Activated T-cell treated with anti-CD3 and anti-CD28 coated beads, Interleukin-2, amount 50 U/mL, for 1 hour (primary cell): Measurements from ENCODE around the gene TEAD1.

Source experiments
- DNase-seq: peaks from one replicate; pipeline ENCODE4 v3.0.0-alpha.2; 2020

The TEAD1 gene

GRCh38 chr11:12667646-12668045 is 6.6 kb upstream of the TEAD1 start:
- no peak for DNase-seq

- no peak for DNase-seq
Measured at GRCh38 chr11:12668166-12668565, 6.1 kb upstream of the TEAD1 start.

DNA sequence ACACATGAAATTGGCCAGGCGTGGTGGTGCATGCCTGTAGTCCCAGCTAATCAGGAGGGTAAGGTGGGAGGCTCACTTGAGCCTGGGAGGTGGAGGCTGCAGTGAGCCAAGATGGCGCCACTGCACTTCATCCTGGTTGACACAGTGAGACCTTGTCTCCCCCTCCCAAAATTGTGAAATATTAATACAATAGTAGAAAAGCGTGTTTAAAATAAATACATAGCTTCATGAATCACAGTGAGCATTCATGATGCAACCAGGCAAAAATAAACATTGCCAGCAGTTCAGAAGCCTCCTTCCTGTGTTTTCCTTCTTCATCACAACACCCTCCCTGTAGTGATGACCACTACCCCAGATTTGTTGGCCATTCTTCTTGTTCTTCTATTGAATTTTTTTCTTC is 4.3 kb upstream of the TEAD1 start:
- no peak for DNase-seq

DNA sequence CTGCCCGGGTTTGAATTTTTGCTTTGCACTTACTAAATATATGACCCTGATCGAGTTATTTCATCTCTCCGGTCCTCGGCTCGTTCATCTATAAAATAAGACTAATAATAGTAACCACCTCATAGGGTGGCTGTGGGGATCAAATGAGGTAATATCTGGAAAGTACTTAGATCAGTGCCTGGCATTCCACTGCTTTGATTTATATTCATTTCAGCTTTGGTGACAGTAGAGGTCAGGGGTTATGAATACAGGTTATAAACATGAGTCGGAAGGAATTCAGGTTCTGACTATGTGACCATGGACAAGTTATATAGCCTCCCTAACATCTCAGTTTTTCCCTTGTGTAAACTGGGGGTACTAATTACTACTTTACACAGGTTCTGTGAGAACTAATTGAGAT is 2.9 kb upstream of the TEAD1 start:
- DNase-seq = no peak

DNA sequence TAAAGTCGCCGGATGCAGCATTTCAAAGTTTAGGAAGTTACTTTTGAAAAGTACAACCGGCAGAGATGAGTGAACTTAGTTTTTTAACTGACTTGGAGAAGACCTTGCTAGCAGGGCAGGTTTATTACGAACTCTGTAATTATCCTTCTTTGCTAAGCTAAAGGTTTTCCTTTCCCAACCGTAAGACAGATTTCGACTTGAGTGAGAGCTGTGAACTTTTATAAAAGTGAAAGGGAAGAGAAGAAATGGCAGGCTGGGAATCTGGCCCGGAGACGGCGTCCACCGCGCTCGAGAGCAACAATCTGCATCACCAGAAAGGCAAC is 659 bp upstream of the TEAD1 start:
- no peak for DNase-seq

DNA sequence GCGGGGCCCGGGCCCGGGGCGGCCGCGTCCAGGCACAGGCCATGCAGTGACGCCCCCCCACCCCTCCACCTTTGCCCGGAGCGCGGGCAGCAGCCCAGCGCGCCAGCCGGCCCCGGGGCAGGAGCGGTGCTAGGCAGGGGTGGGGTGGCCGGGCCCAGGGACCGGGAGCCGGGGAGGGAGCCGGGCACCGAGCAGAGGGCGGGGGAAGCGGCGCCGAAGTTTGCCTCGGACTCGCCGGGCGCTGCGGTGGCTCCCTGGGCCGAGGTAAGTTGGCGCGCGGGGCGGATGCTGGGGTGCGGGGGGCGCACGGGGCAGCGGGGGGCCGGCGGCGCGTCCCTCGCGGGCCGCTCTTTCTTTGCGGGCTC is 332 bp downstream of the TEAD1 start:
- no peak for DNase-seq

DNA sequence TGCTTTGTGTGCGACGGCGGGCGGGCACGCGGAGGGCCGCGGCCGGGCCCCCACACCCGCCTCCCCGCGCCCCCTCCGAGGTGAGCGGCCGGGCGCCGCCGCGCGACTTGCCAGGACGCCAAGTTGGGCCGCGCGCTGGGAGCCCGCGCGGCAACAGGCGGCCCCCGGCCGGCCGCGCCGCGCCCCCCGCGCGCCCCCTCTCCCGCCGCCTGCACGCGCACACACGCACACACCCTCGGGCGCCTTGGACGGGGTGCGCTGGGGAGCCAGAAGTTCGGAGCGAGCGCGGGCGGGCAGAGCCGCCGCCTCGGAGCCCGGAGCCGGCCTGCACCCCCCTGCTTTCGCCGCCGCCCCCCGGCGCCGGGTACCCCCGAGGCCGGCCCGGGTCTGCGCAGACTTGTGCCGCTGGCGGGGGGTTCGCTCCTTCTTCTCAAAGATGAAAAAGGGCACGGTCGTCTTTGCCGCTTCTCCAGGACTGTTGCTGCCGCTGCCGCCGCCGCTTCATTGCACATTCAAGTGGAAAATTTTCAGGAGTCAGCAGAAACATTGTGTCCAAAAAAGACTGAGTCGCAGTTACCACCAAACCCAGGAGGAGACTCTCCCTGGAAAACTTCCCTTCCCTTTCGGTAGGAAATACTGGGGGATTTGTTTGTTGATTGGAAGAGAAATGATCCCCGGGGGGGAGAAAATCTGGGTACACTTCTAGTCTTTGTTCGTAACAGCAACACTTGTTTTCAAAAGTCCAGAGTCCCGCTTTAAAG is 895 bp downstream of the TEAD1 start:
- DNase-seq = peak; percentile 25

GRCh38 chr11:12675951-12676711 is 1.9 kb downstream of the TEAD1 start:
- DNase-seq = no peak

- DNase-seq = no peak
Measured at GRCh38 chr11:12677131-12677530, 2.9 kb downstream of the TEAD1 start.

DNA sequence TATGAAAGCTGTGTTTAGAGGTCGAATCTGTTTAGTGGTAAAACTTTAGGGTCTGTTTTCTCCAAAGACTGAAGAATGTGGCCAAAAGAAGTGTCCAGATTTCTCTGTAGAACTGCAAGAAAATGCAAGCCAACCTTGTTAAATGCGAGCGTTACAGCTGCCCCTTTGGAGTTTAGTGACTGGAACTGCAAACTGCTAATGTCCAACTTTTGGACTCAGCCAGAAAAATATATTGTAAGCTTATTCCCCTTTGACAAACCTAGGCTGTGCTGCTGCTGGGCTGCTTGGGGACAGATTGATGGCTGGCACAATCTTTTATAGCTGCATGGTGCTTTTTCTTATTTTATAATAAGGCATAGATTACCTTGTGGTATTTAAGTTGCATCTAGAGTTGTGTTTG is 3.9 kb downstream of the TEAD1 start:
- no peak for DNase-seq

DNA sequence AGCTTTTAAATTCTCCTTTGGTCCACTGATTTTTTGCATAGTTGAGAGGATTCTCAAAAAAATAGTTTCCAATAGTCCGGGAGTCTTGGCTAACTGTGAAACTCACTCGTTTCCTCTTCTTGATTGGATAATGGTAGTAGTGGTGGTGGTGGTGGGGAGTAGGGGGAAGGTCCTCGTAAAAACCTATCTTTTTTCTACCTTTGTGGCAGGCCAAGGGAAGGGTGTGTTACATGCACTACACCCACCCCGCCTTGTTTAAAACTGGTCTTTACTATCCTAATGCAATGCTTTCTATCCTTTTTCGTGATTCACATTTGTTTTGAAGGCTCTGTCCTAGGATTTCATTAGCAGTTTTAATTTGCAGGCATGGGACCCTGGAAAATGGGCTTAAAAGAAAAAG is 4.8 kb downstream of the TEAD1 start:
- no peak for DNase-seq

- no peak for DNase-seq
Measured at GRCh38 chr11:12679471-12679870, 5.2 kb downstream of the TEAD1 start.

GRCh38 chr11:12680246-12680939 is 6.2 kb downstream of the TEAD1 start:
- no peak for DNase-seq

DNA sequence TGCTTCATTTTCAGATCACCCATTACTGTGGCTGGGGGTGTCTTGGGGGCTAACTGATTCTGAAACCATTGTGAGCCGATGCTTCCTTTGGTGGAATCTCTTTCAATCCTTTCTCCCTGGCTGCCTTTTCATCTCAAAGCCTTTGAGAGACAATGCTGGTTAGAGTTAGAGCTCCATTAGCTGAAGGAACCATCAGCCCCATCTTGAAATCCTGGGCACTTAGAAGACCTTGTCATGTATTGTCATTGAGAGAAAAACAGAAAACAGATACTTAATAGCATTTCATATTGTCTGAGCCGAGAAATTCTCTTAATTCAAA is 6.7 kb downstream of the TEAD1 start:
- no peak for DNase-seq

- no peak for DNase-seq
Measured at GRCh38 chr11:12681466-12681865, 7.2 kb downstream of the TEAD1 start.

- no peak for DNase-seq
Measured at GRCh38 chr11:12682288-12682687, 8.1 kb downstream of the TEAD1 start.

GRCh38 chr11:12682737-12683500 is 8.7 kb downstream of the TEAD1 start:
- DNase-seq = no peak

GRCh38 chr11:12683874-12684273 is 9.7 kb downstream of the TEAD1 start:
- DNase-seq = no peak

DNA sequence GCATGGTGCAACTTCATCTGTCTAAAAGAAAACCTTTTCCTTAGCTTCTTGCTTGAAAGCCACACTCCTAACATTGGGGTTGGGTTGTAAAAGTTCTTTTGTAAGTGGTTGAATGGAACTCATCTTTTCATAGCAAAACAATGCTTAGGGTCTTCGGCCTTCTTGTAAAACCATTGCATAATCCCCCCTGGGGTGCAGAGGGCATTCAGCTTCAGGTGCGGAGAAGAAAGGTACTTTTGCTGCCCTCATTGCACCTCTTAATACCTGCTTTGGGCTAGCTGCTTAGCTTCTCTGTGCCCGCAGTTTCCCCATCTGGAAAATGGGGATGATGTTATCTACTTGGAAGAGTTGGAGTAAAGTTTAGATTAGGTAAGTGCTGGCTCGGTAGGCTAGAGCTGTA is 10.1 kb downstream of the TEAD1 start:
- DNase-seq = no peak

DNA sequence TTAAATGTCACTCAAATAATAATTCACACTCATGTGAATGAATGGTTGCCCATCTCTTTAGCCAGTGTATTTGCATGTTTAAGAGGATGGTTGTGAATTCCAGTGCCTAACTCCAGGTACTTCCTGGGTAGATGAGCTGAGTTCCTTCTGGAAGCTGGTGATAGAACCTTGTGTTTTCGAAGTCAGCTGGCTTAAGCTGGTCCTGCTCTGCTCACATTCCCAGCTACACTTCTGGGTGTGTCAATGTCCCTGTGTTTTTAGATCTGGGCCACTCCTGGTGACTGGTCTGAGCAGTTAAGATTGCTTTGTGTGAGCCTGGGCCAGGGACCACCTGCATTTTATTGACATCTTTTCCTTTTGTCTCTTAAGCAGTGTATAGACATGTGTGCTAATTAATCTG is 10.6 kb downstream of the TEAD1 start:
- DNase-seq = no peak

- DNase-seq = no peak
Measured at GRCh38 chr11:12685229-12685628, 11.0 kb downstream of the TEAD1 start.

GRCh38 chr11:12686246-12687060 is 12.2 kb downstream of the TEAD1 start:
- DNase-seq = no peak

- no peak for DNase-seq
Measured at GRCh38 chr11:12687216-12687623, 13.0 kb downstream of the TEAD1 start.
